K562 (cell line): ENCODE measurements around the gene SPHK2. TPM values are rescaled to one million over a fixed set of nuclear protein-coding genes. Genes with fewer than 3 reads are reported as not detected.

Source experiments
- ATAC-seq: fragments of 200-7000 bp; cut with Tn5 transposase; 3 replicates; pipeline ENCODE4 v1.9.1; 2020; ENCODE audit warnings: moderate library complexity
- BruUV-seq: library from RNA; stranded (reverse); fragments of 400-500 nt; replicated peaks from 2 replicates; lab custom pipeline; 2021; lab: Mats Ljungman, UMichigan
- CTCF ChIA-PET: fragments of 300-600 bp; formaldehyde crosslinking; extraction: SDS; loops from one replicate; lab custom pipeline; 2021; ENCODE audit warnings: low intra/inter-chr PET ratio; lab: Yijun Ruan, JAX
- POLR2A ChIA-PET: fragments of 300-600, 350-650 bp; sonication (Branson Sonifier 250); formaldehyde crosslinking; extraction: SDS; loops from one replicate; lab custom pipeline; 2021; ENCODE audit warnings: antibody characterized with exemption, inconsistent platforms; lab: Yijun Ruan, JAX
- DNase-seq, 4 experiments: peaks; one replicate each; pipeline versions ENCODE4 v3.0.0 to v3.0.0-alpha.2; 2011 to 2018; ENCODE audit warnings: low spot score in 3 of 4, mixed read lengths in 3 of 4; ENCODE audit errors: extremely low read depth in 1 of 4
- FAIRE-seq: peaks from 2 replicates; lab custom pipeline; 2011; peaks lifted over from hg19 to GRCh38; lab: Jason Lieb, UNC
- H2AFZ ChIP-seq: 2 replicates; pipeline ENCODE4 v1.6.0; 2011; ENCODE audit warnings: low read depth, low read length, control low read depth, inconsistent platforms
- H3K27ac ChIP-seq: fragments of 200-600 bp; 3 replicates; pipeline ENCODE4 v1.8.0; 2011; ENCODE audit warnings: low read depth, mild to moderate bottlenecking, control low read depth, inconsistent platforms, low read length, moderate library complexity, mixed read lengths; ENCODE audit errors: extremely low read depth
- H3K27me3 ChIP-seq, 2 experiments: fragments of 300-600 bp in 1 of 2; 2 replicates in 1 of 2; 3 replicates in 1 of 2; pipeline versions ENCODE4 v1.6.0 to v1.8.0; 2011; ENCODE audit warnings: inconsistent platforms in 2 of 2, low read length in 2 of 2, mild to moderate bottlenecking in 1 of 2, mixed read lengths in 1 of 2, moderate library complexity in 1 of 2; ENCODE audit not compliant: control insufficient read depth in 2 of 2, insufficient read depth in 2 of 2
- H3K36me3 ChIP-seq: fragments of 300-600 bp; 3 replicates; pipeline ENCODE4 v1.8.0; 2011; ENCODE audit warnings: mild to moderate bottlenecking, low read length, inconsistent platforms; ENCODE audit not compliant: control insufficient read depth, insufficient read depth
- H3K4me1 ChIP-seq, 2 experiments: fragments of 200-600 bp in 1 of 2; replicated peaks in 1 of 2; 2 replicates in 1 of 2; 3 replicates in 1 of 2; pipeline versions ENCODE4 v1.5.1 to v1.8.0; 2011; ENCODE audit warnings: inconsistent platforms in 2 of 2, low read length in 2 of 2, mild to moderate bottlenecking in 1 of 2, mixed read lengths in 1 of 2, moderate library complexity in 1 of 2; ENCODE audit not compliant: control insufficient read depth in 2 of 2, insufficient read depth in 2 of 2
- H3K4me2 ChIP-seq: 2 replicates; pipeline ENCODE4 v1.6.1; 2011; ENCODE audit warnings: low read length, control low read depth, inconsistent platforms, mixed read lengths; ENCODE audit not compliant: insufficient read depth
- H3K4me3 ChIP-seq: fragments of 200-600 bp; sonication (generic), shearing (Covaris generic); 2 replicates; pipeline ENCODE4 v1.5.1; 2016; ENCODE audit warnings: control low read depth, inconsistent platforms
- H3K79me2 ChIP-seq: fragments of 200-600 bp; 3 replicates; pipeline ENCODE4 v1.8.0; 2011; ENCODE audit warnings: low read length, inconsistent platforms; ENCODE audit not compliant: control insufficient read depth, insufficient read depth
- H3K9ac ChIP-seq, 2 experiments: 2 replicates each; pipeline versions ENCODE4 v1.6.0 to v1.6.1; 2011; ENCODE audit warnings: low read depth in 2 of 2, low read length in 2 of 2, control low read depth in 1 of 2, inconsistent platforms in 1 of 2, mild to moderate bottlenecking in 1 of 2, mixed read lengths in 1 of 2; ENCODE audit not compliant: insufficient read depth in 1 of 2
- H3K9me1 ChIP-seq: one replicate; pipeline ENCODE4 v1.6.0; 2011; ENCODE audit warnings: inconsistent platforms, mild to moderate bottlenecking, low read length, moderate library complexity; ENCODE audit not compliant: control insufficient read depth, insufficient read depth
- H3K9me3 ChIP-seq: replicated peaks from 2 replicates; pipeline ENCODE4 v1.5.1; 2011; ENCODE audit warnings: low read depth, low read length, inconsistent platforms; ENCODE audit not compliant: control insufficient read depth, insufficient read depth
- H4K20me1 ChIP-seq: replicated peaks from 2 replicates; pipeline ENCODE4 v1.6.1; 2011; ENCODE audit warnings: low read length, inconsistent platforms, mixed read lengths; ENCODE audit not compliant: control insufficient read depth, insufficient read depth
- MAFF ChIP-seq: IDR thresholded peaks from 2 replicates; pipeline ENCODE4 v1.6.1; 2012; ENCODE audit warnings: low read length, improper control_type of control experiment
- POLR2A ChIP-seq: fragments of 450-650 bp; conservative IDR thresholded peaks from 2 replicates; pipeline ENCODE4 v1.6.1; 2016
- SIRT6 ChIP-seq: IDR thresholded peaks from one replicate; pipeline ENCODE4 v1.6.1; 2012; ENCODE audit warnings: low read depth, mild to moderate bottlenecking, control low read depth, inconsistent platforms, low read length, moderate library complexity
- WHSC1 ChIP-seq: IDR thresholded peaks from one replicate; pipeline ENCODE4 v1.6.1; 2012; ENCODE audit warnings: low read length, control low read depth, inconsistent platforms
- ZBTB8A ChIP-seq: fragments of 450-650 bp; IDR thresholded peaks from 2 replicates; pipeline ENCODE4 v1.6.1; 2018; ENCODE audit warnings: mild to moderate bottlenecking, moderate library complexity; ENCODE audit not compliant: partially characterized antibody
- ZMIZ1 ChIP-seq, 2 experiments: fragments of 150-350 bp in 1 of 2; IDR thresholded peaks; 2 replicates each; pipeline ENCODE4 v1.6.1; 2012 to 2016; ENCODE audit warnings: low read depth in 2 of 2, low read length in 2 of 2, mild to moderate bottlenecking in 1 of 2, moderate library complexity in 1 of 2
- ZNF699 ChIP-seq: fragments of 250-450 bp; sonication (Bioruptor Pico); IDR thresholded peaks from 2 replicates; pipeline ENCODE4 v1.8.0; 2021; ENCODE audit warnings: mild to moderate bottlenecking, moderate library complexity; ENCODE audit not compliant: insufficient replicate concordance
- WGBS: fragments of 100-300 bp; shearing (Covaris generic); methylation state at CpG from one replicate; pipeline ENCODE4 v1.1.6; 2016; ENCODE audit warnings: low coverage, mixed read lengths; ENCODE audit not compliant: insufficient coverage; ENCODE audit errors: missing lambda C conversion rate; 5-methylcytosine and 5-hydroxymethylcytosine counted together
- in situ Hi-C: fragments of 300-500 bp; cut with MboI; formaldehyde crosslinking; loops from 4 replicates; pipeline ENCODE4 v1.15.0; 2018; ENCODE audit warnings: inconsistent platforms, mixed read lengths
- intact Hi-C: fragments of 100-400 bp; cut with micrococcal nuclease; formaldehyde crosslinking; loops from 2 replicates; pipeline ENCODE4 v1.14.2; 2022
- polyA plus RNA-seq, 8 experiments: library from polyadenylated mRNA; depleted of rRNA in 4 of 8; stranded (reverse) in 5 of 8; unstranded in 3 of 8; fragments of >200 nt; fragmentation: Nextera tagmentation in 2 of 8; fragmentation: Illumina TruSeq in 1 of 8; extraction: Ambion mirVana in 2 of 8; extraction: Trizol in 1 of 8; gene quantifications; 2 replicates each; pipeline versions ENCODE4 v1.2.1 to v1.2.3, GENCODE V29; 2011 to 2014; ENCODE audit warnings: inconsistent platforms in 1 of 8, missing spikeins in 1 of 8
- total RNA-seq, 7 experiments: library from RNA; depleted of rRNA in 6 of 7; stranded (reverse); fragments of >200 nt in 6 of 7; fragmentation: Illumina TruSeq in 2 of 7; extraction: Trizol in 2 of 7; gene quantifications; 2 replicates each; pipeline versions ENCODE4 v1.2.1 to v1.2.3, GENCODE V29; 2011 to 2021; ENCODE audit warnings: low replicate concordance in 1 of 7
- TF ChIP-seq, protein P1 (sequence below): fragments of 250-450 bp; sonication (Bioruptor Pico); IDR thresholded peaks from 2 replicates; pipeline ENCODE4 v1.4.0; 2020; ENCODE audit warnings: mild to moderate bottlenecking, moderate library complexity
- TF ChIP-seq, protein P2 (sequence below): fragments of 200-800 bp; sonication (Bioruptor generic); IDR thresholded peaks from 2 replicates; pipeline ENCODE4 v1.6.1; 2017; ENCODE audit warnings: missing genetic modification characterization, missing compliant biosample characterization
- TF ChIP-seq, protein P3 (sequence below): IDR thresholded peaks from 2 replicates; pipeline ENCODE4 v1.6.1; 2011; ENCODE audit warnings: borderline replicate concordance, low read depth, mild to moderate bottlenecking, moderate library complexity, low read length; ENCODE audit not compliant: insufficient read depth, poor library complexity, severe bottlenecking

The SPHK2 gene
- total and polyA plus RNA-seq, 9 of the 15 experiments (the other 6 are each of a cell fraction or from before 2014, with no cell fraction given), result 0.10 to 15.2 (median 2.9) TPM

- Histone ChIP-seq H3K4me1 (peaks cover 30 to 56% of the 10 kb centered on the region in 2 experiments), H3K4me3 (peak overlapping the region; percentile 51), H3K79me2 (peaks cover 27% of the 10 kb centered on the region; the same call in 2 of the 3 replicates), H3K27ac (peak overlapping the region; percentile 91), H3K4me2 (peak overlapping the region; percentile 100), H3K27me3 (no peaks in the 10 kb centered on the region), H3K36me3 (no peaks in the 10 kb centered on the region), H3K9me1 (no peaks in the 10 kb centered on the region), H3K9me3 (no peaks in the 10 kb centered on the region), H4K20me1 (0 out of 2 replicates have a peak, but pooled peaks cover 4% of the 10 kb centered on the region), H3K9ac (peak overlapping the region; percentile 78 to 94), H2AFZ (peak overlapping the region; percentile 93)
- intact Hi-C loops (no loop called here), in situ Hi-C loops (loop anchor here (5.0 to 10.0 kb wide), 2 partner anchors 198 to 335 kb away; partner anchors contain the start of gene HSD17B14)
- ATAC-seq (peak; percentile 7), FAIRE-seq (peak; percentile 64), DNase-seq (peak; percentile 54 to 81 (median 61))
- POLR2A ChIA-PET, result interaction anchor here (0.6 to 1.6 kb wide), 9 partner anchors 8 to 354 kb away, joined by 3 to 7 read pairs (median 3); partner anchors contain the start of genes RPL18, RUVBL2 and SPHK2
- CTCF ChIA-PET, result interaction anchor here (0.7 kb wide), 1 partner anchor 145 kb away, joined by 3 read pairs; no protein-coding TSS in a partner anchor
- 2% methylated on average over 31 of the region's 33 CpGs for WGBS
- BruUV-seq, result TSS peak; percentile 76
- TF ChIP-seq WHSC1, result no peak
- TF ChIP-seq SIRT6, result no peak
- TF ChIP-seq, protein P1, sequence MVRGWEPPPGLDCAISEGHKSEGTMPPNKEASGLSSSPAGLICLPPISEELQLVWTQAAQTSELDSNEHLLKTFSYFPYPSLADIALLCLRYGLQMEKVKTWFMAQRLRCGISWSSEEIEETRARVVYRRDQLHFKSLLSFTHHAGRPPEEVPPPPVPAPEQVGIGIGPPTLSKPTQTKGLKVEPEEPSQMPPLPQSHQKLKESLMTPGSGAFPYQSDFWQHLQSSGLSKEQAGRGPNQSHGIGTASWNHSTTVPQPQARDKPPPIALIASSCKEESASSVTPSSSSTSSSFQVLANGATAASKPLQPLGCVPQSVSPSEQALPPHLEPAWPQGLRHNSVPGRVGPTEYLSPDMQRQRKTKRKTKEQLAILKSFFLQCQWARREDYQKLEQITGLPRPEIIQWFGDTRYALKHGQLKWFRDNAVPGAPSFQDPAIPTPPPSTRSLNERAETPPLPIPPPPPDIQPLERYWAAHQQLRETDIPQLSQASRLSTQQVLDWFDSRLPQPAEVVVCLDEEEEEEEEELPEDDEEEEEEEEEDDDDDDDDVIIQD (CRISPR knock-in tag), result no peak
- TF ChIP-seq POLR2A, result peak; percentile 62; the same call in 1 of the 2 replicates
- no peak for TF ChIP-seq ZNF699 (CRISPR knock-in tag)
- TF ChIP-seq, protein P2, sequence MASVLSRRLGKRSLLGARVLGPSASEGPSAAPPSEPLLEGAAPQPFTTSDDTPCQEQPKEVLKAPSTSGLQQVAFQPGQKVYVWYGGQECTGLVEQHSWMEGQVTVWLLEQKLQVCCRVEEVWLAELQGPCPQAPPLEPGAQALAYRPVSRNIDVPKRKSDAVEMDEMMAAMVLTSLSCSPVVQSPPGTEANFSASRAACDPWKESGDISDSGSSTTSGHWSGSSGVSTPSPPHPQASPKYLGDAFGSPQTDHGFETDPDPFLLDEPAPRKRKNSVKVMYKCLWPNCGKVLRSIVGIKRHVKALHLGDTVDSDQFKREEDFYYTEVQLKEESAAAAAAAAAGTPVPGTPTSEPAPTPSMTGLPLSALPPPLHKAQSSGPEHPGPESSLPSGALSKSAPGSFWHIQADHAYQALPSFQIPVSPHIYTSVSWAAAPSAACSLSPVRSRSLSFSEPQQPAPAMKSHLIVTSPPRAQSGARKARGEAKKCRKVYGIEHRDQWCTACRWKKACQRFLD (CRISPR knock-in tag), result 0 out of 2 replicates have a peak, but pooled peaks have one; percentile 38
- TF ChIP-seq, protein P3, sequence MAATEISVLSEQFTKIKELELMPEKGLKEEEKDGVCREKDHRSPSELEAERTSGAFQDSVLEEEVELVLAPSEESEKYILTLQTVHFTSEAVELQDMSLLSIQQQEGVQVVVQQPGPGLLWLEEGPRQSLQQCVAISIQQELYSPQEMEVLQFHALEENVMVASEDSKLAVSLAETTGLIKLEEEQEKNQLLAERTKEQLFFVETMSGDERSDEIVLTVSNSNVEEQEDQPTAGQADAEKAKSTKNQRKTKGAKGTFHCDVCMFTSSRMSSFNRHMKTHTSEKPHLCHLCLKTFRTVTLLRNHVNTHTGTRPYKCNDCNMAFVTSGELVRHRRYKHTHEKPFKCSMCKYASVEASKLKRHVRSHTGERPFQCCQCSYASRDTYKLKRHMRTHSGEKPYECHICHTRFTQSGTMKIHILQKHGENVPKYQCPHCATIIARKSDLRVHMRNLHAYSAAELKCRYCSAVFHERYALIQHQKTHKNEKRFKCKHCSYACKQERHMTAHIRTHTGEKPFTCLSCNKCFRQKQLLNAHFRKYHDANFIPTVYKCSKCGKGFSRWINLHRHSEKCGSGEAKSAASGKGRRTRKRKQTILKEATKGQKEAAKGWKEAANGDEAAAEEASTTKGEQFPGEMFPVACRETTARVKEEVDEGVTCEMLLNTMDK, result no peak
- no peak for TF ChIP-seq ZBTB8A
- TF ChIP-seq ZMIZ1 (IDR thresholded peaks at IDR 0.05; ENCODE audit: low read depth in 2 of 2, low read length in 2 of 2), result no peak
- no peak for TF ChIP-seq MAFF
Measured at GRCh38 chr19:48639483-48640375, 20.4 kb downstream of the SPHK2 start.
